Astrocyte (in vitro differentiated cells and primary cell): Measurements from ENCODE around the gene LIN28B.

Source experiments
- CTCF ChIP-seq: IDR thresholded peaks from 2 replicates; pipeline ENCODE4 v1.5.1; 2011; ENCODE audit warnings: low read depth, mild to moderate bottlenecking, inconsistent platforms, low read length, moderate library complexity; ENCODE audit not compliant: insufficient read depth
- EZH2 ChIP-seq: IDR thresholded peaks from 2 replicates; pipeline ENCODE4 v1.6.1; 2012; ENCODE audit warnings: mild to moderate bottlenecking, low read length, inconsistent platforms; ENCODE audit not compliant: insufficient read depth

DNA sequence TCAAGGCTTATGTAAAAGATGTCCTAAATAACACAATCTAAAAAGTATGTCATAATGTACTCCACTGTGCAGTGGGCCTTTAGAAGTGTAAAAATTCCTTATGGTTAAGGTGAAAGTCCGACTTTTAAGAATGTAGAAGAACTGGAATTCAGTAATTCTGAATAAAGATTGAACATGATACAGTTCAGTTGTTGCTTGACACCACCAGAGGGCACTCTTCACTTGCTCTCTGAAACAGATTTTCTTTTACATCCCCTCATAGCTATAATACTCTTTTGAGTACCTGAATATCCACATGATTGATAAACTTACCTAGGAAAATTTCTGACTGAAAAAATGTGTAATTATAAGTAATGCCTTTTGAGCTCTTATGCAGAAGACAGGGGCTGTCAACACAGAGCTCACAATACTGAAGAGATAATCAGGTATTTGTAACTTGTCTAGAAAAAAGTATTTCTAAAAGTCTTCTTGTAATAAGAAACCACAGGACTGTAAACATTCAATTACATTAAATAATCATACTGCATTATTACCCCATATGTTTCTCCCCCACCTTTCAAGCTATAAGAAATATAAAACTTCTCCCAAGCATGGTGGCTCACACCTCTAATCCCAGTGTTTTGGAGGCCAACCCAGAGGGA is 130.8 kb downstream of the LIN28B start:
- TF ChIP-seq EZH2, result no peak
- TF ChIP-seq CTCF, result peak; percentile 84
